ENCODE measurements around the gene STK32C.

STK32C gene

GRCh38 chr10:132158122-132158741 is 149.5 kb downstream of the STK32C start:
- Histone ChIP-seq H3K36me3 (replicated peaks) (no peaks in the 10 kb centered on the region), H3K9me3 (no peaks in the 10 kb centered on the region), H3K4me1 (no peaks in the 10 kb centered on the region), H3K27me3 (ENCODE audit: low read depth) (no peaks in the 10 kb centered on the region), H3K4me3 (no peak overlapping the region)
- in situ Hi-C loops (cut with MboI; ENCODE audit: low sequenced_read_pairs), result no loop called here
- DNase-seq (ENCODE audit: low spot score in 2 of 2), result no peak

All from HAP-1 (cell line).